ENCODE measurements around the gene TNIK.

- TF ChIP-seq CTCF (IDR thresholded peaks at IDR 0.05) = no peak
- TF ChIP-seq POLR2AphosphoS5 (IDR thresholded peaks at IDR 0.05) = no peak
These were observed 20.3 kb upstream of the TNIK start for GRCh38 chr3:171480526-171480925.

All from prostate gland (tissue), 2 donors.